GM19324 (cell line): ENCODE measurements around the gene B3GNT2.
"Not testable (repeated sequence)": the region's sequence is repeated elsewhere in the genome, so short reads cannot be mapped to it uniquely, and the experiment has no call there.

Source experiments
- ATAC-seq: cut with Tn5 transposase; IDR thresholded peaks from one replicate; pipeline ENCODE4 v1.9.1; 2021; ENCODE audit warnings: mild to moderate bottlenecking, moderate library complexity; ENCODE audit not compliant: unreplicated experiment, low FRiP score

B3GNT2 gene

GRCh38 chr2:62229082-62229605 lies 33.2 kb downstream of the B3GNT2 start:
- no peak for ATAC-seq

GRCh38 chr2:62231541-62231940 lies 35.6 kb downstream of the B3GNT2 start:
- no peak for ATAC-seq

DNA sequence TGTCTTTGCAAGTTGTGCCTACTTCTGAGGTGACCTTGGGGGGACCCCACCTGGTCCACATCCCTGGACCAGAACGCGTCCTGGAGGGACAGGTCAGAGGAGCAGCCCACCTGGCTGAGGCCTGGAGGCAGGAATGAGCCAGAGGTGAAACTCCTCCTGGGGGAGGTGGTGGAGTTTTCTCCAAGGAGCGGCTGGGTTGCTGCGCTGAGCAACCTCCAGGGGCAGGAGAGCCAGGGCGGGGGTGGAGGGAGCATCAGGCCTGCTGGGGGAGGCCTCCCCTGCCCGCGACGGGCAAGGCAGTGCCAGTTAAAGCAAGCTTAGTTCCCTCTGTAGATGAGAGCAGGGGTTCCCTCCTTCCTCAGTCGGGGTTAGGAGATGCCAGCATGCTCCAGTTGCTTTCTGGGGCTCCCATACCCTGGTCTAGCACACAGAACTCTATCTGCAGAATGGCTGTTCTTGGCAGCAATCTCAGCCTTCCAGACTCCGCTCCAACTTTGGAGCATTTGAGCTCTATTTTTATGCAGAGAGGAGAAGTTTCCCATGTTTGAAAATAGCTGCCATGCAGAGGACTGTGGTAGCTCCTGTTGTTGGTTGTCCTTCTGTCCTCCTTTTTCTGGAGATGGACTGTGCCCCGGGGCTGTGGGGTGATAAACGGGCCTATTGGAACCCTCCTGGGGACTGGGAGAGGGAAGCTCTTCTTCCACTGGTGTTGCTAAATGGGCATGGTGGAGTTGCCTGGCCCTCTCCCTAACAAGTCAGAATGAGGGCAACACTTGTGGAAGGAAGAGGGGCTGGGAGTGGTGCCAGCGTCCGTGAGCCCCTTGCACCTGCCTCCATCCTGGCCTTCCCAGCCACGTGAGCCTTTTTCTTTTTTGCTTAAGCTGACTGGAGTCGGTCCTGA lies 39.1 kb downstream of the B3GNT2 start:
- ATAC-seq, result no peak

DNA sequence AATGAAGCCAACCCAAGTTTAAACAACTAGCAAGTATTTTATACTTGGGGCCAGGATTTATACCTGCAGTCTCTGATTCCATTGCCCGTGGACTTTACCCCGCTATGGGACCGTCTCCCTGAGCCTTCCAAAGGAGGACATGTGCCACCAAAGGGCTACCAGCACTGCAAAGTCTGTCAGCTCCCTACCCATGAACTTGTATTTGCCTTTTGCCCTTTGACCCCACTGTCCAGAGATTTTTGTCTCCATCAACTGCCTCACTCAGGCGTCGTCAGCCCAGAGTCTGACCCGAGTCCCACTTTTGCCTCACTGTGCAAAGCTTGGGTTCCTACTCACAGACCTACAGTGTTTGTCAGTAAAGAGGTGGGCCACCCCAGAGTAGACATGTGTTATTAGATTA lies 40.6 kb downstream of the B3GNT2 start:
- no peak for ATAC-seq

GRCh38 chr2:62238236-62238635 lies 42.3 kb downstream of the B3GNT2 start:
- no peak for ATAC-seq

DNA sequence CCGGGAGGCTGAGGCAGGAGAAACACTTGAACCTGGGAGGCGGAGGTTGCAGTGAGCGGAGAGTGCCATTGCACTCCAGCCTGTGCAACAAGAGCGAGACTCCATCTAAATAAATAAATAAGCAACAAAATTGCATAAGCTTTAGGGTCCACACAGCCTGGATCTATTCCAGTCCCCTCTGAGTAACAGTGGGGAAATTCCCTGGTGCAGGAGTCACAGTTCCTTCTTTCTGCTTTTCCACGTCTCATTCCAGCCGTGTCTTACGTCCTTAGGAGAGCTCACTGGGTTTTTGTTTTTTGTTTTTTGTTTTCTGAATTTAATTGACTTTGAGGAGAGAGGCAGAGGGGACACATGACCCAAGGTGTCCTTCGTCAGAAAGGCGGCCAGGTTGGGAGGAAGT lies 44.6 kb downstream of the B3GNT2 start:
- no peak for ATAC-seq

- no peak for ATAC-seq
Measured at GRCh38 chr2:62243983-62244382, 48.1 kb downstream of the B3GNT2 start.

GRCh38 chr2:62248226-62248625 lies 52.3 kb downstream of the B3GNT2 start:
- ATAC-seq, result no peak

GRCh38 chr2:62250239-62250638 lies 54.3 kb downstream of the B3GNT2 start:
- no peak for ATAC-seq

GRCh38 chr2:62254424-62255266 lies 58.7 kb downstream of the B3GNT2 start:
- no peak for ATAC-seq

- no peak for ATAC-seq
Measured at GRCh38 chr2:62257466-62257865, 61.6 kb downstream of the B3GNT2 start.

- no peak for ATAC-seq
Measured at GRCh38 chr2:62263076-62263715, 67.3 kb downstream of the B3GNT2 start.

DNA sequence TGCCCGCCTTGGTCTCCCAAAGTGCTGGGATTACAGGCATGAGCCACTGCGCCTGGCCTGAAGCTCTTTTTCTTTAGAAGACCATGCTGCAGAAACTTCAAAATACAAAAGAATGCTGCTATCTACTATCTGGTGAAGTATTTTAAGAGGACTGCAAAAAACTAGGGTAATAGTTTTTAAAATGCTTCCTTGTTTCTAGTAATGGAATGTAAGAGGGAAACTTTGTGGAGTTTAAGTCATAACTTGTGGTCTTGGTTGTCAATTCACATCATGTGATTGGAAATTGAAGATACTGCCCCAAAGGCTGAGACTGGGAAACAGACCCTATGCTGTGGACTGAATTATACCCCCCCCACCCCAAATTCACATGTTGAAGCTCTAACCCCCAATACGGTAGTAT lies 68.3 kb downstream of the B3GNT2 start:
- ATAC-seq, result no peak

GRCh38 chr2:62265106-62265505 lies 69.2 kb downstream of the B3GNT2 start:
- ATAC-seq, result no peak

GRCh38 chr2:62266433-62267038 lies 70.6 kb downstream of the B3GNT2 start:
- ATAC-seq, result no peak

- ATAC-seq, result no peak
Measured at GRCh38 chr2:62267696-62268095, 71.8 kb downstream of the B3GNT2 start.

- ATAC-seq, result not testable (repeated sequence)
Measured at GRCh38 chr2:62268681-62269188, 72.8 kb downstream of the B3GNT2 start.

DNA sequence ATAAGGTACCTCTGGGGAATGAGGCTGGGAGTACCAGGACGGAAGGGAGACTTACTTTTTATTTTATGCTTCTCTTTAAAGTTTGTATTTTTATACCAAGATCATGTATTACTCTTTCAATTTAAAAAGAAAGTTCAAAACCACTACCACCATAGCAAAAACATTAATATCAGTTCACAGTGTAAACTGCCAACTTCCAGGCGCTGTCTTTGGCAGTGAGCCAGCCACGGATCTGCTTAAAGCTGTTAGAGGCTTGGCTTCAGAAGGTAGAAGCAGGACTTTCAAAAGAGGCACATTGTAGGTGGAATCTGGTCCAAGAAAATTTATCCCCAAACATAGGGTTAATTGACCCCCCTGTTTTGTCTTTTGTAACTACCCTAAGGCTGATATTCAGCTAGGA lies 74.8 kb downstream of the B3GNT2 start:
- ATAC-seq, result no peak
